Endothelial cell of umbilical vein (primary cell): ENCODE measurements around the gene ATXN1.

ENCODE experiments used
- CTCF ChIP-seq, 2 donors: IDR thresholded peaks; 1 replicate in 1 of 2; 2 replicates in 1 of 2; pipeline ENCODE4 v1.5.1; 2011; ENCODE audit warnings: low read length in 2 of 2, mild to moderate bottlenecking in 2 of 2, moderate library complexity in 2 of 2, control low read depth in 1 of 2, inconsistent platforms in 1 of 2, low read depth in 1 of 2; ENCODE audit not compliant: insufficient read depth in 1 of 2; ENCODE audit errors: extremely low read depth in 1 of 2
- EZH2 ChIP-seq: IDR thresholded peaks from 2 replicates; pipeline ENCODE4 v1.6.1; 2012; ENCODE audit warnings: borderline replicate concordance, low read depth, mild to moderate bottlenecking, moderate library complexity, low read length, inconsistent platforms; ENCODE audit not compliant: severe bottlenecking
- FOS ChIP-seq: IDR thresholded peaks from 2 replicates; pipeline ENCODE4 v1.6.1; 2011; ENCODE audit warnings: mild to moderate bottlenecking, low read length, moderate library complexity, borderline replicate concordance; ENCODE audit not compliant: insufficient read depth
- GATA2 ChIP-seq: IDR thresholded peaks from 2 replicates; pipeline ENCODE4 v1.7.0; 2011; ENCODE audit warnings: low read depth, mild to moderate bottlenecking, moderate library complexity, mixed read lengths, low read length; ENCODE audit not compliant: insufficient read length, insufficient read depth
- MAX ChIP-seq: IDR thresholded peaks from 2 replicates; pipeline ENCODE4 v1.6.1; 2011; ENCODE audit not compliant: insufficient read depth, insufficient read length
- POLR2A ChIP-seq: IDR thresholded peaks from 2 replicates; pipeline ENCODE4 v1.6.1; 2012; ENCODE audit warnings: low read depth, mild to moderate bottlenecking, control low read depth, low read length
- POLR2AphosphoS5 ChIP-seq: IDR thresholded peaks from 2 replicates; pipeline ENCODE4 v1.6.1; 2012; ENCODE audit warnings: low read depth, mild to moderate bottlenecking, control low read depth, low read length, moderate library complexity; ENCODE audit not compliant: insufficient read depth

- TF ChIP-seq CTCF (IDR thresholded peaks at IDR 0.05; ENCODE audit: extremely low read depth in 1 of 2, insufficient read depth in 1 of 2, low read depth in 1 of 2, low read length in 2 of 2) (no peak), POLR2A (no peak), EZH2 (no peak), POLR2AphosphoS5 (no peak), MAX (no peak), FOS (no peak), GATA2 (no peak)
These were observed 449.5 kb downstream of the ATXN1 start for GRCh38 chr6:16311763-16312162.
